ENCODE data around the gene DSEL. TPM values are rescaled to one million over a fixed set of nuclear protein-coding genes. Genes with fewer than 3 reads are reported as not detected.

Gene DSEL
- total RNA-seq, 1 donor from 2014 or later = 6.2 TPM

DNA sequence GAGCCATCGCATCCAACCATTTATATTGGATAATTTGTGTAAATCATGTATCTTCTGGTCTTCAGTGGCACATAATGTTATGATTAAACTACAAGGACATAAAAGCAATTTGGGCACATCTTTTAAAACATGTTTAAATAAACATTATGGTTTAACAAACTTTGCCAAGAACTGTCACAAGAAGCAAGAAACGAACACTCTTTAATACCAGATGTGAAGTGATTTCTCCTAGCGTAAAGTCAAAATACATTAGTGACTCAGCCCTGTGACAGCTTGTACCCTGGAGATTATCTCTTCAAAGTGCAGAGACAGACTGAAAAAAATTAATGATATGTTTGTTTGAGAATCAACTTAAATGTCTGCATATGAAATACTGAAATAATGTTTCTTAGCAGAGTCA, 39.9 kb downstream of the DSEL start:
- no peak overlapping the region for H3K4me3 Mint-ChIP-seq (ENCODE audit: low read depth)
- no peaks in the 10 kb centered on the region for H3K27me3 Mint-ChIP-seq
- H3K36me3 Mint-ChIP-seq (ENCODE audit: insufficient read depth) = no peaks in the 10 kb centered on the region

DNA sequence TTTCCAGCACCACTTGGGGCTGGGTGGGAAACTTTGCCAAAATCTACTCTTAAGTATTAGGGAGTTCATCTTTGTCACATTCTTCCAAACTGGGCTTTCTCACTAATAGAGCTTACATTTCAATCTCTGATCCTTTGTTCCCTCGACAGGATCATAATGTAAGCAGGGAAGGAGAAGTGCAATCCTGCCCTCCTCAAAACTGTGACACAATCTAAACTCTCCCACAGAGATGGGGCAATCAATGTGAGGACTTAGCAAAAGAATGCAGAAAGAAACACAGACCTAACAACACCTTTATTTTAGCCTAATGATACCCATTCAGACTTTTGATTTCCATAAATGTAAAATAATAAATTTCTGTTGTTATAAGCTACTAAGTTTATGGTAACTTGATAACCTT, 40.8 kb downstream of the DSEL start:
- no peak overlapping the region for H3K27ac Mint-ChIP-seq
- H3K27me3 Mint-ChIP-seq = no peaks in the 10 kb centered on the region
- no peaks in the 10 kb centered on the region for H3K36me3 Mint-ChIP-seq (ENCODE audit: insufficient read depth)
- no peak for DNase-seq (ENCODE audit: low spot score, unreplicated experiment)
- TF ChIP-seq, protein P1, sequence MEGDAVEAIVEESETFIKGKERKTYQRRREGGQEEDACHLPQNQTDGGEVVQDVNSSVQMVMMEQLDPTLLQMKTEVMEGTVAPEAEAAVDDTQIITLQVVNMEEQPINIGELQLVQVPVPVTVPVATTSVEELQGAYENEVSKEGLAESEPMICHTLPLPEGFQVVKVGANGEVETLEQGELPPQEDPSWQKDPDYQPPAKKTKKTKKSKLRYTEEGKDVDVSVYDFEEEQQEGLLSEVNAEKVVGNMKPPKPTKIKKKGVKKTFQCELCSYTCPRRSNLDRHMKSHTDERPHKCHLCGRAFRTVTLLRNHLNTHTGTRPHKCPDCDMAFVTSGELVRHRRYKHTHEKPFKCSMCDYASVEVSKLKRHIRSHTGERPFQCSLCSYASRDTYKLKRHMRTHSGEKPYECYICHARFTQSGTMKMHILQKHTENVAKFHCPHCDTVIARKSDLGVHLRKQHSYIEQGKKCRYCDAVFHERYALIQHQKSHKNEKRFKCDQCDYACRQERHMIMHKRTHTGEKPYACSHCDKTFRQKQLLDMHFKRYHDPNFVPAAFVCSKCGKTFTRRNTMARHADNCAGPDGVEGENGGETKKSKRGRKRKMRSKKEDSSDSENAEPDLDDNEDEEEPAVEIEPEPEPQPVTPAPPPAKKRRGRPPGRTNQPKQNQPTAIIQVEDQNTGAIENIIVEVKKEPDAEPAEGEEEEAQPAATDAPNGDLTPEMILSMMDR (IDR thresholded peaks at IDR 0.05; ENCODE audit: unreplicated experiment) = no peak
- H3K9me3 Mint-ChIP-seq (ENCODE audit: low read depth) = no peaks in the 10 kb centered on the region
- H3K4me3 Mint-ChIP-seq (ENCODE audit: low read depth) = no peak overlapping the region
- H3K4me1 Mint-ChIP-seq (ENCODE audit: low read depth) = no peaks in the 10 kb centered on the region

More for the DNA sequence above, 39.9 kb downstream of the DSEL start:
- TF ChIP-seq, protein P1 (IDR thresholded peaks at IDR 0.05; ENCODE audit: unreplicated experiment) = no peak
- DNase-seq (ENCODE audit: low spot score, unreplicated experiment) = no peak
- Mint-ChIP-seq H3K4me1 (ENCODE audit: low read depth) (no peaks in the 10 kb centered on the region), H3K9me3 (ENCODE audit: low read depth) (no peaks in the 10 kb centered on the region), H3K27ac (no peak overlapping the region)

DNA sequence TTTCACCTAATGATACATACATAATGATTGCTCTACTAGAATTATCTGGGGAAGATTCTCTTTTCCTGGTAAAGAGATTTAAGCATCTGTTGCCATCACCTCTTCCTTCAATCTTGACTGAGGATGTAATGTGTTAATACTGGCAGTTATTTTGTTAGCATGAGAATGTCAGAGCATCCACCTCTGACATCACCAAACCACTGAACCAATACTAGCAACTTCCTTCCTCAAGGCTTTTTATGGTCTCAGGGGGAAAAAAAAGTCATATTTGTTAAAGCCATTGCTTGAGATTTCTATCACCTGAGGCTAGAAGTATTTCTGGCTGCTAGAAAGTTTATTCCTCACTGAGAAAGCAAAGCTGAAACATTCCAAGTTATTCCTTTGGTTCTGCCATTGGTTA, 48.5 kb downstream of the DSEL start:
- DNase-seq (ENCODE audit: low spot score, unreplicated experiment) = no peak
- Mint-ChIP-seq H3K4me3 (ENCODE audit: low read depth) (no peak overlapping the region), H3K27ac (no peak overlapping the region), H3K9me3 (ENCODE audit: low read depth) (peaks cover 3% of the 10 kb centered on the region), H3K36me3 (ENCODE audit: insufficient read depth) (no peaks in the 10 kb centered on the region), H3K4me1 (ENCODE audit: low read depth) (peaks cover 3% of the 10 kb centered on the region), H3K27me3 (no peaks in the 10 kb centered on the region)
- TF ChIP-seq, protein P1 (IDR thresholded peaks at IDR 0.05; ENCODE audit: unreplicated experiment) = no peak

DNA sequence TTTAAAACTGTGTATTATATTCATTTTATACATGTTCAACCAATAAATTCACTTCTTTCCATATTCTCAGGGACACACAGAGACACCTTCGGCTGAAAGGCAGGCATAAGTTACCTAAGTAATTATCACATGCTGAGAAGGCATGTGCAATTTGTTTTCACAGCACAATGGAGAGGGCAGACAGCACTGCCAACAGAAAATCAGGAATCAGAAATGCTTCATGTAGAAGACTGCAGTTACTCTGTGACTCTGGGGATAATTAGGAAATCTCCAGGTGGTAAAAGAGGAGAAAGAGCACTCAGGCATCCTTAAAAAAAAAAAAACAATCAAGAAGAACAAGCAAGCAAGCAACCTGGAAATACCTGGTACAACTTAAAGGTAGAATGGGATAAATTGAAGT, 49.3 kb downstream of the DSEL start:
- H3K4me3 Mint-ChIP-seq (ENCODE audit: low read depth) = no peak overlapping the region
- no peaks in the 10 kb centered on the region for H3K36me3 Mint-ChIP-seq (ENCODE audit: insufficient read depth)
- no peak overlapping the region for H3K27ac Mint-ChIP-seq
- DNase-seq (ENCODE audit: low spot score, unreplicated experiment) = no peak
- H3K27me3 Mint-ChIP-seq = no peaks in the 10 kb centered on the region
- TF ChIP-seq, protein P1 (IDR thresholded peaks at IDR 0.05; ENCODE audit: unreplicated experiment) = no peak
- H3K4me1 Mint-ChIP-seq (ENCODE audit: low read depth) = peaks cover 3% of the 10 kb centered on the region
- peaks cover 3% of the 10 kb centered on the region for H3K9me3 Mint-ChIP-seq (ENCODE audit: low read depth)

DNA sequence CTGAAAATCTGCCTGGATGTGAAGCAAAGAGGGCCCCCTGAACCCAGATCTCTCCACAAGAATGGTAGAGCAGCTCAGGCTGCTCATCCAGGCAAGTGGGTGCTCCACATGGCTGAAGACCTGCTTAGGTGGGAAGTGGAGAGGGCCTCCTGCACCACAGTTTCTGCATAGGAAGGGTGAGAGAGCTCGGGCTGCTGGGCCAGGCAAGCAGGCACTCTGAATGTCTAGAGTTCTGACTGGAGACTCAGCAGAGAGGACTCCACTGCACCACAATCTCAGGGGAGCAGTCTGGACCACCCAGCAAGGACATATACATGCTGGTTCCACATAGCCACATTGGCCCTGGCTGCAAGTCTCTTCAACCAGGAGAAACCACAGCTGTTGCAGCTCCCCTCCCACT, 52.0 kb downstream of the DSEL start:
- H3K27me3 Mint-ChIP-seq = no peaks in the 10 kb centered on the region
- TF ChIP-seq, protein P1 (IDR thresholded peaks at IDR 0.05; ENCODE audit: unreplicated experiment) = no peak
- H3K4me1 Mint-ChIP-seq (ENCODE audit: low read depth) = peaks cover 3% of the 10 kb centered on the region
- DNase-seq (ENCODE audit: low spot score, unreplicated experiment) = no peak
- H3K4me3 Mint-ChIP-seq (ENCODE audit: low read depth) = no peak overlapping the region
- H3K9me3 Mint-ChIP-seq (ENCODE audit: low read depth) = peaks cover 7% of the 10 kb centered on the region
- no peaks in the 10 kb centered on the region for H3K36me3 Mint-ChIP-seq (ENCODE audit: insufficient read depth)
- no peak overlapping the region for H3K27ac Mint-ChIP-seq
